Lung (tissue), 12 donors: ENCODE data around the gene SETBP1. TPM values are rescaled to one million over a fixed set of nuclear protein-coding genes. Genes with fewer than 3 reads are reported as not detected.

Experiments used
- ATAC-seq: fragments of 200-7000 bp; cut with Tn5 transposase; one replicate; pipeline ENCODE4 v1.9.1; 2020; ENCODE audit warnings: moderate number of reproducible peaks; ENCODE audit not compliant: insufficient read depth, low FRiP score
- DNase-seq, 3 donors: peaks; one replicate each; pipeline ENCODE4 v3.0.0-alpha.2; 2013 to 2017
- H3K27ac ChIP-seq, 2 donors: one replicate each; pipeline ENCODE4 v1.5.1; 2013; ENCODE audit warnings: mild to moderate bottlenecking in 2 of 2, moderate library complexity in 2 of 2, control low read depth in 1 of 2, inconsistent platforms in 1 of 2, low read depth in 1 of 2, low read length in 1 of 2
- H3K27me3 ChIP-seq, 3 donors: one replicate each; pipeline ENCODE4 v1.5.1; 2013; ENCODE audit warnings: low read length in 2 of 3; ENCODE audit not compliant: control insufficient read depth in 3 of 3, insufficient read depth in 3 of 3
- H3K36me3 ChIP-seq, 4 donors: one replicate each; pipeline ENCODE4 v1.5.1; 2013; ENCODE audit warnings: low read length in 4 of 4, mild to moderate bottlenecking in 1 of 4, moderate library complexity in 1 of 4; ENCODE audit not compliant: control insufficient read depth in 4 of 4, insufficient read depth in 4 of 4
- H3K4me1 ChIP-seq, 5 donors: one replicate each; pipeline ENCODE4 v1.5.1; 2013; ENCODE audit warnings: low read length in 5 of 5, mild to moderate bottlenecking in 2 of 5, moderate library complexity in 1 of 5; ENCODE audit not compliant: control insufficient read depth in 5 of 5, insufficient read depth in 5 of 5
- H3K4me3 ChIP-seq: one replicate; pipeline ENCODE4 v1.5.1; 2013; ENCODE audit warnings: mild to moderate bottlenecking, control low read depth, moderate library complexity
- H3K9ac ChIP-seq, 2 donors: one replicate each; pipeline ENCODE4 v1.5.1; 2013; ENCODE audit warnings: low read length in 2 of 2, control low read depth in 1 of 2; ENCODE audit not compliant: insufficient read depth in 1 of 2
- H3K9me3 ChIP-seq, 4 donors: one replicate each; pipeline ENCODE4 v1.5.1; 2013; ENCODE audit warnings: low read length in 3 of 4, mild to moderate bottlenecking in 1 of 4, moderate library complexity in 1 of 4; ENCODE audit not compliant: control insufficient read depth in 4 of 4, insufficient read depth in 3 of 4
- WGBS, 2 donors: extraction: QIAGEN DNeasy Blood & Tissue Kit; methylation state at CpG; one replicate each; pipeline ENCODE4 v1.1.7; 2013; 5-methylcytosine and 5-hydroxymethylcytosine counted together
- polyA plus RNA-seq, 2 donors: library from polyadenylated mRNA; stranded (reverse); fragments of 200-250 nt; gene quantifications; one replicate each; pipeline ENCODE4 v1.2.1, GENCODE V29; 2013
- total RNA-seq, 2 donors: library from RNA; depleted of rRNA in 1 of 2; stranded (reverse); fragments of >200 nt in 1 of 2; gene quantifications; one replicate each; pipeline ENCODE4 v1.2.1, GENCODE V29; 2014 to 2021
- TF ChIP-seq, protein P1 (sequence below): IDR thresholded peaks from 2 replicates; pipeline ENCODE4 v1.5.1; 2012; ENCODE audit warnings: mild to moderate bottlenecking; ENCODE audit errors: control extremely low read depth, extremely low read depth
- donor health status: control.
- donor health status: control.
- donor health status: Bipolar disorder and iron deficiency.
- donor health status: healthy.
- donor health status: DM: yes; HTN: yes; CAD: no.

Gene SETBP1
- total and polyA plus RNA-seq, 4 donors, result 1.6 to 43.8 (median 16.6) TPM

DNA sequence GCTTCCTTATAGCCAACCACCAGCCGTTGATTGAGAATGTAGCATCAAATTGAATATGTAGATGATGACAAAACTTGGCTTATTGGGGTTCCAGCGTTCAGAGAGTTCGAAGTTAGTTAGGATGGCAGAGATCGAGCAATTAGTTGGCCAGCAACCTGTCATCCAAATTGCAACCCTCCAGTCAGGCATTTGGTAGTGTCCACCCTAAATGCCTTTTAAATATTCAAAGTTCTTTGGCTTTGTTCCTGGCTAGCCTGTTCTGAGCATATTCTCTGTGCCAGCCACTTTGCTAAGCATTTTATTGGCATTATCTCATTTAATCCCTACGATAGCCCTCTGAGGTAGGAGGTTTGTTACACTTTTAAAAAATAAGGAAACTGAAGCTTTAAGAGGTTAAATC, 342.8 kb downstream of the SETBP1 start:
- WGBS, 2 donors, result 91 to 95% methylated on average over 5 of the region's 5 CpGs
- DNase-seq (no peak), ATAC-seq (no peak)
- TF ChIP-seq, protein P1, sequence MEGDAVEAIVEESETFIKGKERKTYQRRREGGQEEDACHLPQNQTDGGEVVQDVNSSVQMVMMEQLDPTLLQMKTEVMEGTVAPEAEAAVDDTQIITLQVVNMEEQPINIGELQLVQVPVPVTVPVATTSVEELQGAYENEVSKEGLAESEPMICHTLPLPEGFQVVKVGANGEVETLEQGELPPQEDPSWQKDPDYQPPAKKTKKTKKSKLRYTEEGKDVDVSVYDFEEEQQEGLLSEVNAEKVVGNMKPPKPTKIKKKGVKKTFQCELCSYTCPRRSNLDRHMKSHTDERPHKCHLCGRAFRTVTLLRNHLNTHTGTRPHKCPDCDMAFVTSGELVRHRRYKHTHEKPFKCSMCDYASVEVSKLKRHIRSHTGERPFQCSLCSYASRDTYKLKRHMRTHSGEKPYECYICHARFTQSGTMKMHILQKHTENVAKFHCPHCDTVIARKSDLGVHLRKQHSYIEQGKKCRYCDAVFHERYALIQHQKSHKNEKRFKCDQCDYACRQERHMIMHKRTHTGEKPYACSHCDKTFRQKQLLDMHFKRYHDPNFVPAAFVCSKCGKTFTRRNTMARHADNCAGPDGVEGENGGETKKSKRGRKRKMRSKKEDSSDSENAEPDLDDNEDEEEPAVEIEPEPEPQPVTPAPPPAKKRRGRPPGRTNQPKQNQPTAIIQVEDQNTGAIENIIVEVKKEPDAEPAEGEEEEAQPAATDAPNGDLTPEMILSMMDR, result no peak
- no peaks in the 10 kb centered on the region for H3K9me3 ChIP-seq
- no peak overlapping the region for H3K9ac ChIP-seq
- H3K4me3 ChIP-seq, result no peak overlapping the region
- peaks cover 0 to 1% (median 0%) of the 10 kb centered on the region in 4 donors for H3K36me3 ChIP-seq
- H3K27ac ChIP-seq, result no peak overlapping the region
- no peaks in the 10 kb centered on the region for H3K27me3 ChIP-seq
- H3K4me1 ChIP-seq, result peaks cover 0 to 6% (median 0%) of the 10 kb centered on the region in 5 donors

DNA sequence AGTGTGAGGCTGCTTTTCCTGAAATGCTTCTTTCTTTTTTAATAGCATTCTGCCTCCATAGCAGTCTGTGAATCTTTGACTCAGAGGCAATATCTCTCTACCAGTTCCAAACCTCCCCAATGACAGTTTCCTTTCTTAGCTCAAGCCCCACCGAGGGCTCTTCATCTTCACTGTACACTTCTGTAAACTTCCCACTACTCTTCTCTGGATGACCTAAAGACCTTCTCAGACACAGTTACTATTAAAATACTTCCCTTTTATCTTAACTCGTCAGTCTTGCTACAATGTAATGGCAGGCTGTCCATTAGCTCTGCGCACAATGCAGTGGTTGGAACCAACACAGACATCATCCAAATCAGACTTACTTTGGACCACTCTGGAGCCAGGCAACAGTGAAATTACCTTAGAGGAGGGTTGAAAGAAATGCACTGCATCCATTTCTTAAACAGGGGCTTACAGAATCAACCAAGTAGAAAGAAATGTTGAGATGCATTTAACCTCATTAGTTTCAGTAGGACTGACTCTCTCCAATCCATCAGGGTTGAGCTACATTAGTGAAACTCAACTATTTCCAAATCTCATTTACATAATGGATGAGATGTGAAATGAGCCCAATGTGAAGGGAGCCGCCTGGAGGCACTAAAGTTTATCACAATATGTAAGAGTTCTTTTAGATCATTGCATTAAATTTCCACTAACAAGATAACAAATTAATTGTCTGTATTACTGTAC, 343.8 kb downstream of the SETBP1 start:
- Histone ChIP-seq H3K4me1 (peaks cover 0 to 6% (median 0%) of the 10 kb centered on the region in 5 donors), H3K4me3 (no peak overlapping the region), H3K9ac (no peak overlapping the region), H3K27ac (no peak overlapping the region), H3K27me3 (no peaks in the 10 kb centered on the region), H3K36me3 (peaks cover 0 to 1% (median 0%) of the 10 kb centered on the region in 4 donors), H3K9me3 (no peaks in the 10 kb centered on the region)
- 67 to 68% methylated on average over 4 of the region's 4 CpGs for WGBS, 2 donors
- DNase-seq, result no peak
- ATAC-seq, result no peak
- TF ChIP-seq, protein P1, result no peak

DNA sequence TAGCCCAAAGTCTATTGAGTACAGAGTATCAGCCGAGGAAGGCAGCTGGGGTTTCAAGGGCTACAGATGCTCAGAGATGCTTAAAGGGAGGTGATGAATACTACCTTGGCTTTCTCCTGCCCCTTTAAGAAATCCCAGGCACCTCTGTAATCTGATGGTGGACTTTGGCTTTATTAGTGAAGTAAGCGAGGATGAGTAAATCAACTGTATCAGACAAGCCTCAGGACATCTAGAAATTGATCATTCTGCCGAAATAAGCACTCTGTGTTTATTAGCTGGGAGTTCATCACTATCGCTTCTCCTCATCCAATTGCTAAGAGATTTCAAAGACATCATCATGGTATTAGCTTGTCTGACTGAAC, 344.4 kb downstream of the SETBP1 start:
- H3K27me3 ChIP-seq, result no peaks in the 10 kb centered on the region
- TF ChIP-seq, protein P1, result no peak
- no peak overlapping the region for H3K27ac ChIP-seq
- peaks cover 0 to 6% (median 0%) of the 10 kb centered on the region in 5 donors for H3K4me1 ChIP-seq
- H3K4me3 ChIP-seq, result no peak overlapping the region
- H3K9me3 ChIP-seq, result no peaks in the 10 kb centered on the region
- H3K36me3 ChIP-seq, result peaks cover 0 to 1% (median 0%) of the 10 kb centered on the region in 4 donors
- no peak overlapping the region for H3K9ac ChIP-seq
- ATAC-seq, result no peak
- 94 to 98% methylated on average over 4 of the region's 4 CpGs for WGBS, 2 donors
- no peak for DNase-seq
